ENCODE results near the gene SLC26A2. TPM values are rescaled to one million over a fixed set of nuclear protein-coding genes. Genes with fewer than 3 reads are reported as not detected.

The SLC26A2 gene
- total RNA-seq, 2 donors from 2014 or later = 7.2 to 12.0 TPM

GRCh38 chr5:150014456-150014855 lies 53.9 kb downstream of the SLC26A2 start:
- Histone ChIP-seq H3K4me3 (no peak overlapping the region), H3K36me3 (peaks cover 85% of the 10 kb centered on the region), H3K9me3 (no peaks in the 10 kb centered on the region)

GRCh38 chr5:150015415-150015814 lies 54.9 kb downstream of the SLC26A2 start:
- H3K36me3 ChIP-seq = peaks cover 86% of the 10 kb centered on the region
- TF ChIP-seq CTCF (IDR thresholded peaks at IDR 0.05) = no peak
- H3K4me1 ChIP-seq = no peaks in the 10 kb centered on the region
- H3K27ac ChIP-seq = no peak overlapping the region
- H3K4me3 ChIP-seq = no peak overlapping the region
- DNase-seq (ENCODE audit: low spot score) = no peak
- H3K27me3 ChIP-seq = no peaks in the 10 kb centered on the region
- H3K9me3 ChIP-seq = no peaks in the 10 kb centered on the region

More at GRCh38 chr5:150014456-150014855, 53.9 kb downstream of the SLC26A2 start:
- Histone ChIP-seq H3K27ac (no peak overlapping the region), H3K4me1 (no peaks in the 10 kb centered on the region), H3K27me3 (no peaks in the 10 kb centered on the region)
- no peak for DNase-seq (ENCODE audit: low spot score)
- no peak for TF ChIP-seq CTCF (IDR thresholded peaks at IDR 0.05)

GRCh38 chr5:150016537-150016936 lies 56.0 kb downstream of the SLC26A2 start:
- Histone ChIP-seq H3K4me3 (no peak overlapping the region), H3K9me3 (no peaks in the 10 kb centered on the region), H3K4me1 (peaks cover 0 to 8% of the 10 kb centered on the region in 2 donors), H3K27ac (no peak overlapping the region), H3K27me3 (no peaks in the 10 kb centered on the region), H3K36me3 (peaks cover 82% of the 10 kb centered on the region)
- TF ChIP-seq CTCF (IDR thresholded peaks at IDR 0.05) = no peak
- DNase-seq (ENCODE audit: low spot score) = no peak

- H3K27ac ChIP-seq = no peak overlapping the region
- H3K9me3 ChIP-seq = no peaks in the 10 kb centered on the region
- no peak for TF ChIP-seq CTCF (IDR thresholded peaks at IDR 0.05)
- no peak for DNase-seq (ENCODE audit: low spot score)
- H3K4me3 ChIP-seq = no peak overlapping the region
- peaks cover 0 to 17% of the 10 kb centered on the region in 2 donors for H3K4me1 ChIP-seq
- H3K36me3 ChIP-seq = peaks cover 76% of the 10 kb centered on the region
- H3K27me3 ChIP-seq = no peaks in the 10 kb centered on the region
Measured at GRCh38 chr5:150017226-150018005, 56.9 kb downstream of the SLC26A2 start.

GRCh38 chr5:150020249-150020648 lies 59.7 kb downstream of the SLC26A2 start:
- peaks cover 0 to 42% of the 10 kb centered on the region in 2 donors for H3K4me1 ChIP-seq
- peaks cover 71% of the 10 kb centered on the region for H3K36me3 ChIP-seq
- no peak overlapping the region for H3K4me3 ChIP-seq
- H3K9me3 ChIP-seq = no peaks in the 10 kb centered on the region
- no peak overlapping the region for H3K27ac ChIP-seq
- no peak for TF ChIP-seq CTCF (IDR thresholded peaks at IDR 0.05)
- H3K27me3 ChIP-seq = no peaks in the 10 kb centered on the region
- DNase-seq (ENCODE audit: low spot score) = no peak

All from right atrium auricular region (tissue), 2 donors.